HG02938 (cell line): Measurements from ENCODE around the gene CCDC73.

Source experiments
- ATAC-seq: cut with Tn5 transposase; IDR thresholded peaks from one replicate; pipeline ENCODE4 v1.9.1; 2021; ENCODE audit warnings: mild to moderate bottlenecking, moderate library complexity; ENCODE audit not compliant: unreplicated experiment

CCDC73 gene

DNA sequence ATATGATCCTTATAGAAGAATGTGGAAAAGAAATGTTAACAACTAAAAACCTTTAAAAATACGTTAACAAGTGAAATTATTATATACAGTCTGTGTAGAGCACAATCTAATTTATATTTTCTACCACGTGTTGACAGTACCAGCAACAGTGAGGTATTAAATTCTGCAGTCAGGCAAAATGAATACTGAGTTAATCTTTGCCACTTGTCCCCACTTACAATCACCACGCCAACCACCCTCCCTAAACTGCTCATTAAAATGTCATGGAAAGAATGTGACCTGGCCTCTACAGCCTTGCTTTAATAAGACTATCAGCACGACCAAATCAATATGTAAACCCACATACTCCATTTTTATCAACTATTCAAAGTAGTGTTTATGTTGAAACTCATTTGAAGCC is 239.4 kb downstream of the CCDC73 start:
- no peak for ATAC-seq
